Upper lobe of left lung (tissue), 6 donors: ENCODE results near the gene ITSN2. TPM values are rescaled to one million over a fixed set of nuclear protein-coding genes. Genes with fewer than 3 reads are reported as not detected.

ENCODE experiments used
- ATAC-seq, 2 donors: fragments of 200-7000 bp; cut with Tn5 transposase; one replicate each; pipeline ENCODE4 v1.9.1; 2022; ENCODE audit warnings: mild to moderate bottlenecking in 2 of 2, moderate library complexity in 2 of 2; ENCODE audit not compliant: low FRiP score in 2 of 2
- DNase-seq, 2 donors: peaks; one replicate each; pipeline ENCODE4 v3.0.0-alpha.2; 2019 to 2020
- H3K27ac ChIP-seq, 4 donors: fragments of 200-600 bp; sonication (generic); one replicate each; pipeline ENCODE4 v1.5.1; 2016 to 2019
- H3K27me3 ChIP-seq, 4 donors: fragments of 200-600 bp; sonication (generic); one replicate each; pipeline ENCODE4 v1.5.1; 2017 to 2019
- H3K36me3 ChIP-seq, 4 donors: fragments of 200-600 bp; sonication (generic); one replicate each; pipeline ENCODE4 v1.5.1; 2016 to 2019
- H3K4me1 ChIP-seq, 4 donors: fragments of 200-600 bp; sonication (generic); one replicate each; pipeline ENCODE4 v1.5.1; 2018 to 2019
- H3K4me3 ChIP-seq, 4 donors: fragments of 200-600 bp; sonication (generic); one replicate each; pipeline ENCODE4 v1.5.1; 2017 to 2019; ENCODE audit warnings: mild to moderate bottlenecking in 2 of 4, moderate library complexity in 1 of 4
- H3K9me3 ChIP-seq, 4 donors: fragments of 200-600 bp; sonication (generic); one replicate each; pipeline ENCODE4 v1.5.1; 2018 to 2019
- EP300 ChIP-seq, 4 donors: sonication (generic); formaldehyde crosslinking; IDR thresholded peaks; one replicate each; pipeline ENCODE4 v1.5.1; 2017; ENCODE audit warnings: antibody characterized with exemption in 4 of 4, control low read depth in 2 of 4
- POLR2A ChIP-seq, 4 donors: fragments of 450-650 bp; IDR thresholded peaks; one replicate each; pipeline ENCODE4 v1.5.1; 2016 to 2017; ENCODE audit warnings: antibody characterized with exemption in 4 of 4, mild to moderate bottlenecking in 2 of 4
- POLR2AphosphoS5 ChIP-seq, 2 donors: sonication (generic); formaldehyde crosslinking; IDR thresholded peaks; one replicate each; pipeline ENCODE4 v1.5.1; 2017; ENCODE audit warnings: antibody characterized with exemption in 2 of 2
- WGBS, 2 donors: methylation state at CpG; one replicate each; pipeline ENCODE4 v1.1.5; 2017 to 2018; 5-methylcytosine and 5-hydroxymethylcytosine counted together
- total RNA-seq, 6 donors: library from RNA; depleted of rRNA in 4 of 6; stranded (reverse); fragments of >200 nt in 4 of 6; gene quantifications; one replicate each; pipeline versions ENCODE4 v1.1.0 to v1.2.1, GENCODE V29; 2016 to 2021
- TF ChIP-seq, protein P1 (sequence below), 6 experiments: fragments of 450-650 bp in 4 of 6; fragments of 200-600 bp in 2 of 6; sonication (generic) in 2 of 6; IDR thresholded peaks; one replicate each; pipeline ENCODE4 v1.5.1; 2016 to 2019; ENCODE audit warnings: antibody characterized with exemption in 6 of 6
- donor health status: DM: no; HTN: no; CAD: no; lungs with moderate emphysema.
- donor health status: DM: no; HTN: yes; CAD: no; lungs with severe emphysema.

The ITSN2 gene
- total RNA-seq, 6 donors from 2014 or later: 73.4 to 119 (median 91.3) TPM

DNA sequence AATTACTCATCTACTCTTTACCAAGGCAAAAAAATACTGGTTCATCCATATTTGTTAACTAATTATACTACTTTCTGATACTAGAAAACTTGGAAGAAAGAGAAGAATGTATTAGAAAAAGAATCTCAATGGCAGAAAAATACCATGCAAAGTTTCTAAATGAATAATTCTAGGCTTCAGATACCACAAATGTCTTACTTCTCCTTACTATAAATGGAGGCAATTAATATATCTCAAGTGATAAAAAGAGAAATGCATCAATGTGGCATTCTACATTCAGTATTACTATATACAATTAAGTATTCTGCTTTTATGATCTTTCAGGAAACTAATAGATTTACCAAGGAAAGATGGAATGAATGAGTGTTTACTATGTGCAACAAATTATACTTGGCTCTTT lies 85.5 kb downstream of the ITSN2 start:
- no peak for TF ChIP-seq EP300 (IDR thresholded peaks at IDR 0.05)
- TF ChIP-seq POLR2A (IDR thresholded peaks at IDR 0.05): no peak
- no peak for TF ChIP-seq POLR2AphosphoS5 (IDR thresholded peaks at IDR 0.05)
- TF ChIP-seq, protein P1, sequence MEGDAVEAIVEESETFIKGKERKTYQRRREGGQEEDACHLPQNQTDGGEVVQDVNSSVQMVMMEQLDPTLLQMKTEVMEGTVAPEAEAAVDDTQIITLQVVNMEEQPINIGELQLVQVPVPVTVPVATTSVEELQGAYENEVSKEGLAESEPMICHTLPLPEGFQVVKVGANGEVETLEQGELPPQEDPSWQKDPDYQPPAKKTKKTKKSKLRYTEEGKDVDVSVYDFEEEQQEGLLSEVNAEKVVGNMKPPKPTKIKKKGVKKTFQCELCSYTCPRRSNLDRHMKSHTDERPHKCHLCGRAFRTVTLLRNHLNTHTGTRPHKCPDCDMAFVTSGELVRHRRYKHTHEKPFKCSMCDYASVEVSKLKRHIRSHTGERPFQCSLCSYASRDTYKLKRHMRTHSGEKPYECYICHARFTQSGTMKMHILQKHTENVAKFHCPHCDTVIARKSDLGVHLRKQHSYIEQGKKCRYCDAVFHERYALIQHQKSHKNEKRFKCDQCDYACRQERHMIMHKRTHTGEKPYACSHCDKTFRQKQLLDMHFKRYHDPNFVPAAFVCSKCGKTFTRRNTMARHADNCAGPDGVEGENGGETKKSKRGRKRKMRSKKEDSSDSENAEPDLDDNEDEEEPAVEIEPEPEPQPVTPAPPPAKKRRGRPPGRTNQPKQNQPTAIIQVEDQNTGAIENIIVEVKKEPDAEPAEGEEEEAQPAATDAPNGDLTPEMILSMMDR (IDR thresholded peaks at IDR 0.05): no peak
- H3K36me3 ChIP-seq: peaks cover 9 to 60% (median 14%) of the 10 kb centered on the region in 4 donors
- ATAC-seq (no peak), DNase-seq (no peak)
- H3K9me3 ChIP-seq: no peaks in the 10 kb centered on the region
- no peak overlapping the region for H3K27ac ChIP-seq
- peaks cover 9 to 18% (median 11%) of the 10 kb centered on the region in 4 donors for H3K4me1 ChIP-seq
- H3K4me3 ChIP-seq: no peak overlapping the region
- no peaks in the 10 kb centered on the region for H3K27me3 ChIP-seq

DNA sequence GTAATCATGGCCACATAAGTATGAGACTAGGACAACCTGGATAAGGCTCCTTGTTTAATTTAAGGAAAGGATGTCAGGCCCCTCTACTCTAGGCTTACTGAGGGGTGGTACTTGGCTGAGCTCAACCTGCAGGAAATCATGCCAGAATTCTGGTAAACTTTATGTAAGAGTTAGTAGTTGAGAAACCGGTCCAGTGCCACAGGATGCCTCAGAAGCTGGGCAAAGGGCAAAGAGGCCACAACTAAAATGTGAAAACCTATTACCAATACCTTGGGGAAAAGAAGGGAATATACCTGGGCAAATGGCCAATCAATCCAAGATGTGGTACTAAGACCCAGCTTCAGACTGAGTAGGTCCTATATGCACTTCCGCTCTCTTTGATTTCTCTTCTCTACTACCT lies 86.7 kb downstream of the ITSN2 start:
- no peak for ATAC-seq
- DNase-seq: no peak
- WGBS, 2 donors: 76 to 80% methylated on average over 2 of the region's 2 CpGs
- H3K9me3 ChIP-seq: no peaks in the 10 kb centered on the region
- TF ChIP-seq POLR2AphosphoS5 (IDR thresholded peaks at IDR 0.05): no peak
- TF ChIP-seq POLR2A (IDR thresholded peaks at IDR 0.05): no peak
- TF ChIP-seq, protein P1 (IDR thresholded peaks at IDR 0.05): no peak
- no peak for TF ChIP-seq EP300 (IDR thresholded peaks at IDR 0.05)
- peaks cover 9 to 25% (median 11%) of the 10 kb centered on the region in 4 donors for H3K4me1 ChIP-seq
- H3K27ac ChIP-seq: no peak overlapping the region
- H3K4me3 ChIP-seq: no peak overlapping the region
- H3K27me3 ChIP-seq: no peaks in the 10 kb centered on the region
- H3K36me3 ChIP-seq: peaks cover 9 to 69% (median 18%) of the 10 kb centered on the region in 4 donors

GRCh38 chr2:24272907-24273306 lies 87.4 kb downstream of the ITSN2 start:
- WGBS, 2 donors: 85 to 86% methylated on average over 2 of the region's 2 CpGs
- TF ChIP-seq EP300 (IDR thresholded peaks at IDR 0.05) (no peak), POLR2AphosphoS5 (IDR thresholded peaks at IDR 0.05) (no peak), POLR2A (IDR thresholded peaks at IDR 0.05) (no peak)
- TF ChIP-seq, protein P1 (IDR thresholded peaks at IDR 0.05): no peak
- peaks cover 9 to 69% (median 20%) of the 10 kb centered on the region in 4 donors for H3K36me3 ChIP-seq
- DNase-seq (no peak), ATAC-seq (no peak)
- H3K27ac ChIP-seq: no peak overlapping the region
- H3K4me1 ChIP-seq: peaks cover 9 to 25% (median 11%) of the 10 kb centered on the region in 4 donors
- H3K27me3 ChIP-seq: no peaks in the 10 kb centered on the region
- H3K4me3 ChIP-seq: no peak overlapping the region
- no peaks in the 10 kb centered on the region for H3K9me3 ChIP-seq

DNA sequence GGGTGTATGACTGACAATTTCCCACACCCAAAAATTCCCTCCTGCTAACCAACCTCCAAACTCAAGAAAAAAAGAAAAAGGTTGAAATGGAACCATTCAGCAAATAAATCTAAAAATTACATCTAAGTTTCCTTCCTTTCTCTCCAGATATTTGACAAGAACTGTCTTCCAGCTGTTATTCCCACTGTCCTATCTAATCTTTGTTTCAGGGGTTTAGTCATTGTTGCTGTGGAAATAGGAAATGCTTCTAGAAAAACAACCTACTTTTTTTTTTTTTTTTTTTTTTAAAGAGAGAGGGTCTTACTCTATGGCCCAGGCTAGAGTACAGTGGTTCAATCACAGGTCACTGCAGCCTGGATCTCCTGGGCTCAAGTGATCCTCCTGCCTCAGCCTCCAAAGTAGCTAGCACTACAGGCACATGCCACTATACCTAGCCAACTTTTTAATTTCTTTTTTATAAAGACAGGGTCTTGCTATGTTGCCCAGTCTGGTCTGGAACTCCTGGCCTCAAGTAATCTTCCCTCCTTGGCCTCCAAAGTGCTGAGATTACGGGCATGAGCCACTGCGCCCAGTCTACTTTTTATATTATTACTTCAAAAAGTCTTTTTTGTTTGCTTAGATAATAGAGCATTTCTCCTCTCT lies 88.1 kb downstream of the ITSN2 start:
- Histone ChIP-seq H3K4me1 (peaks cover 9 to 19% (median 11%) of the 10 kb centered on the region in 4 donors), H3K36me3 (peaks cover 9 to 69% (median 23%) of the 10 kb centered on the region in 4 donors), H3K27me3 (no peaks in the 10 kb centered on the region), H3K4me3 (no peak overlapping the region), H3K27ac (no peak overlapping the region), H3K9me3 (no peaks in the 10 kb centered on the region)
- WGBS, 2 donors: 98% methylated on average over 2 of the region's 2 CpGs
- TF ChIP-seq POLR2A (IDR thresholded peaks at IDR 0.05): no peak
- TF ChIP-seq, protein P1 (IDR thresholded peaks at IDR 0.05): no peak
- TF ChIP-seq EP300 (IDR thresholded peaks at IDR 0.05): no peak
- no peak for TF ChIP-seq POLR2AphosphoS5 (IDR thresholded peaks at IDR 0.05)
- ATAC-seq (no peak), DNase-seq (no peak)

DNA sequence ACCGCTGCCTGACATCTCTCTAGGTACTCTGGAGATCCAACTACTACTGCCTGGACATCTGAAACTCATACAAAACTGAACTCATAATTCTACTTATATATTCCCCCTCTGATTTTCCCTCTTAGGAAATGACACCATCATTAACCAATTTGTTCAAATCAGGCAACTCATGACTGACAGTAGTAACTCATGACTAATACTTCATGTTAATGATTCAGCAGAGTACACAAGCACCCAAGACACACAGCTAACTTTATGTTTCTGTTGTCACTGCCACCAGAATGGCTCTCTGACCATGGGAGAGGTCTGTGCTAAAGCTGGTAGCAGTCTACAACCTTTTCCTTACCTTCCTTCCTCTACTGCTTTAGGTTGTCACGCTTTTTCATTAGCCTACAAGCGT lies 91.1 kb downstream of the ITSN2 start:
- Histone ChIP-seq H3K36me3 (peaks cover 9 to 80% (median 27%) of the 10 kb centered on the region in 4 donors), H3K4me3 (no peak overlapping the region), H3K27ac (no peak overlapping the region), H3K9me3 (no peaks in the 10 kb centered on the region), H3K27me3 (no peaks in the 10 kb centered on the region), H3K4me1 (peaks cover 0 to 8% (median 2%) of the 10 kb centered on the region in 4 donors)
- WGBS, 2 donors: 98 to 100% methylated on average over 3 of the region's 3 CpGs
- peak in 1 of 4 donors; percentile 6 for TF ChIP-seq EP300 (IDR thresholded peaks at IDR 0.05)
- TF ChIP-seq, protein P1 (IDR thresholded peaks at IDR 0.05): no peak
- ATAC-seq (no peak), DNase-seq (no peak)
